GM23248 (cell line): ENCODE data around the gene DIAPH1.

Experiments
- EZH2 ChIP-seq: fragments of 200-600 bp; sonication (generic); IDR thresholded peaks from 2 replicates; pipeline ENCODE4 v1.6.1; 2018; ENCODE audit warnings: antibody characterized with exemption, mild to moderate bottlenecking; ENCODE audit not compliant: insufficient read depth, poor library complexity, severe bottlenecking
- EZH2phosphoT487 ChIP-seq: fragments of 200-600 bp; sonication (generic); IDR thresholded peaks from 2 replicates; pipeline ENCODE4 v1.6.1; 2018; ENCODE audit warnings: antibody characterized with exemption, moderate library complexity, mild to moderate bottlenecking, low read depth; ENCODE audit not compliant: insufficient read depth

GRCh38 chr5:141517880-141518617, 100.8 kb downstream of the DIAPH1 start:
- TF ChIP-seq EZH2 (no peak), EZH2phosphoT487 (no peak)
